Suprapubic skin (tissue), 4 donors: ENCODE results near the gene VASN.

Source experiments
- CTCF ChIP-seq, 2 donors: fragments of 200-600 bp in 1 of 2; fragments of 450-650 bp in 1 of 2; sonication (generic) in 1 of 2; IDR thresholded peaks; one replicate each; pipeline ENCODE4 v1.5.1; 2016 to 2019; ENCODE audit warnings: antibody characterized with exemption in 2 of 2, mild to moderate bottlenecking in 1 of 2, moderate library complexity in 1 of 2
- POLR2A ChIP-seq, 2 donors: fragments of 450-650 bp; IDR thresholded peaks; one replicate each; pipeline ENCODE4 v1.6.1; 2017; ENCODE audit warnings: antibody characterized with exemption in 2 of 2, mild to moderate bottlenecking in 2 of 2, moderate library complexity in 2 of 2
- POLR2AphosphoS5 ChIP-seq, 3 donors: sonication (generic); formaldehyde crosslinking; IDR thresholded peaks; one replicate each; pipeline ENCODE4 v1.6.1; 2017; ENCODE audit warnings: antibody characterized with exemption in 3 of 3

GRCh38 chr16:4390266-4391260 is 18.9 kb downstream of the VASN start:
- TF ChIP-seq CTCF (IDR thresholded peaks at IDR 0.05) (no peak), POLR2AphosphoS5 (IDR thresholded peaks at IDR 0.05) (no peak), POLR2A (IDR thresholded peaks at IDR 0.05) (no peak)
